BLaER1 (cell line): ENCODE results near the gene SKIL.
"Not testable (repeated sequence)": the region's sequence is repeated elsewhere in the genome, so short reads cannot be mapped to it uniquely, and the experiment has no call there.

Source experiments
- H3K27ac ChIP-seq: shearing (Covaris generic); formaldehyde crosslinking; 2 replicates; pipeline ENCODE4 v1.8.1; 2022
- H3K27me3 ChIP-seq: shearing (Covaris generic); formaldehyde crosslinking; 2 replicates; pipeline ENCODE4 v1.8.1; 2022
- H3K36me3 ChIP-seq: shearing (Covaris generic); formaldehyde crosslinking; 2 replicates; pipeline ENCODE4 v1.8.1; 2022
- H3K4me1 ChIP-seq: shearing (Covaris generic); formaldehyde crosslinking; 2 replicates; pipeline ENCODE4 v1.8.1; 2022
- H3K4me2 ChIP-seq: shearing (Covaris generic); formaldehyde crosslinking; 2 replicates; pipeline ENCODE4 v1.8.1; 2022
- H3K4me3 ChIP-seq: shearing (Covaris generic); formaldehyde crosslinking; 2 replicates; pipeline ENCODE4 v1.8.1; 2022
- H3K9ac ChIP-seq: shearing (Covaris generic); formaldehyde crosslinking; 2 replicates; pipeline ENCODE4 v1.8.1; 2022
- H3K9me3 ChIP-seq: shearing (Covaris generic); formaldehyde crosslinking; 2 replicates; pipeline ENCODE4 v1.8.1; 2022
- H4K20me1 ChIP-seq: shearing (Covaris generic); formaldehyde crosslinking; 2 replicates; pipeline ENCODE4 v1.8.1; 2022
- Cebpa-rat ChIP-seq: shearing (Covaris generic); IDR thresholded peaks from 2 replicates; pipeline ENCODE4 v1.8.1; 2022

SKIL gene

DNA sequence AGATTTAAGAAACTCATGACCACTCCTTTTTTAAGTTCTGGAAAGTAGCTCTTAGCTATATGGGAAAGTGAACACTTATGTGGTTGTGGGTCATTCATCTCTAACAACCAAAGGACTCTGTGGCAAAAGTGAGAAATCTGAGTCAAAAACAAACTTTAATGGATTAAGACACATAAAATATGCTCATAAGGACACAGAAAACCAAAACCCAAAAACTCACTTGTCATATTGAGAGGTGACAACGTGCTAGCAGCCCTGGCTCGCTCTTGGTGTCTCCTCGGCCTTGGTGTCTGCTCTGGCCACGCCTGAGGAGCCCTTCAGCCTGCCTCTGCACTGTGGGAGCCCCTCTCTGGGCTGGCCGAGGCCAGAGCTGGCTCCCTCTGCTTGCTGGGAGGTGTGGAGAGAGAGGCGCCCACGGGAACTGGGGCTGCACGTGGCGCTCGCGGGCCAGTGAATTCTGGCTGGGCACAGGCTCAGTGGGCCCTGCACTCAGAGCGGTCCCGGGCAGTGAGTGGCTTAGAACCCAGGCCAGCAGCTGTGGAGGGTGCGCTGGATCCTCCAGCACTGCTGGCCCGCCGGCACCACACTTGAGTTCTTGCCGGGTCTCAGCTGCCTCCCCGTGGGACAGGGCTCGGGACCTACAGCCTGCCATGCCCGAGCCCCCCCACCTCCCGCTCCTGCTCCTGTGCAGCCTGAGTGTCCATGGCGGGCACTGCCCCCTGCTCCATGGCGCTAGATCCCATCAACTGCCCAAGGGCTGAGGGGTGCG lies 30.3 kb upstream of the SKIL start:
- no peaks in the 10 kb centered on the region for H3K27me3 ChIP-seq
- H4K20me1 ChIP-seq: no peaks in the 10 kb centered on the region
- TF ChIP-seq Cebpa-rat: no peak
- H3K27ac ChIP-seq: no peak overlapping the region
- H3K4me3 ChIP-seq: no peak overlapping the region
- no peak overlapping the region for H3K4me2 ChIP-seq
- H3K4me1 ChIP-seq: peaks cover 6% of the 10 kb centered on the region; the same call in 1 of the 2 replicates
- H3K36me3 ChIP-seq: no peaks in the 10 kb centered on the region
- peaks cover 19% of the 10 kb centered on the region for H3K9me3 ChIP-seq
- H3K9ac ChIP-seq: no peak overlapping the region

DNA sequence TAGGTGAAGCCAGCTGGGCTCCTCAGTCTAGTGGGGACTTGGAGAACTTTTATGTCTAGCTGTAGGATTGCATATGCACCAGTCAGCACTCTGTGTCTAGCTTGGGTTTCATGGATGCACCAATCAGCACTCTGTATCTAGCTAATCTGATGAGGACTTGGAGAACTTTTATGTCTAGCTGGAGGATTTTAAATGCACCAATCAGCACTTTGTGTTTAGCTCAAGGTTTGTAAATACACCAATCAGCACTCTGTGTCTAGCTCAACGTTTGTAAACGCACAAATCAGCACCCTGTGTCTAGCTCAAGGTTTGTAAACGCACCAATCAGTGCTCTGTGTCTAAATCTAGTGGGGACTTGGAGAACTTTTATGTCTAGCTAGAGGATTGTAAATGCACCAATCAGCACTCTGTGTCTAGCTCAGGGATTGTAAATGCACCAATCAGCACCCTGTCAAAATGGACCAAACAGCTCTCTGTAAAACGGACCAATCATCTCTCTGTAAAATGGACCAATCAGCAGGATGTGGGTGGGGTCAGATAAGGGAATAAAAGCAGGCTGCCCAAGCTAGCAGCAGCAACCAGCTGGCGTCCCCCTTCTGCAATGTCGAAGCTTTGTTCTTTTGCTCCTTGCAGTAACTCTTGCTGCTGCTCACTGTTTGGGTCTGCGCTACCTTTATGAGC lies 29.5 kb upstream of the SKIL start:
- not testable (repeated sequence) for H3K4me2 ChIP-seq, H3K27me3 ChIP-seq, H3K9ac ChIP-seq, H3K4me3 ChIP-seq, H3K36me3 ChIP-seq, H3K4me1 ChIP-seq, H4K20me1 ChIP-seq, H3K27ac ChIP-seq
- H3K9me3 ChIP-seq: peaks cover 19% of the 10 kb centered on the region

DNA sequence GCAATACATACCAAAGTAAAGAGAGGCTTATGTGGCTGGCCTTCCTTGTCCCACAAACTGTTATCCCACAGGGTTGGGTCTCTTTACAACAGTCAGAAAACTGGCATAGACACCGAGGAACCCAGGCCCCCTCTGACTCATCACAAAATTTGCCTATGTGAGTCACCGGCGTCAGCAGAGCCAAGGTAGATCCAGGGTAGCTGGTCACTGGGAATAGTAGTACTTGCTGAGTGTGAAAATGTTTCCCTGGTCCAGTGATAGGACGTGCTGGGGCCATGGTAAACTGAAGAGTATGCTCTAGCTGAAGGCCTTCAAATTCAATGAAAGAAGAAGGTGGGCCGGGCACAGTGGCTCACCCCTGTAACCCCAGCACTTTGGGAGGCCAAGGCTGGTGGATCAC lies 27.1 kb upstream of the SKIL start:
- Histone ChIP-seq H4K20me1 (no peaks in the 10 kb centered on the region), H3K27me3 (no peaks in the 10 kb centered on the region), H3K4me3 (no peak overlapping the region), H3K9ac (no peak overlapping the region), H3K27ac (no peak overlapping the region), H3K9me3 (peaks cover 22% of the 10 kb centered on the region), H3K36me3 (no peaks in the 10 kb centered on the region), H3K4me2 (no peak overlapping the region), H3K4me1 (peaks cover 6% of the 10 kb centered on the region; the same call in 1 of the 2 replicates)
- no peak for TF ChIP-seq Cebpa-rat

DNA sequence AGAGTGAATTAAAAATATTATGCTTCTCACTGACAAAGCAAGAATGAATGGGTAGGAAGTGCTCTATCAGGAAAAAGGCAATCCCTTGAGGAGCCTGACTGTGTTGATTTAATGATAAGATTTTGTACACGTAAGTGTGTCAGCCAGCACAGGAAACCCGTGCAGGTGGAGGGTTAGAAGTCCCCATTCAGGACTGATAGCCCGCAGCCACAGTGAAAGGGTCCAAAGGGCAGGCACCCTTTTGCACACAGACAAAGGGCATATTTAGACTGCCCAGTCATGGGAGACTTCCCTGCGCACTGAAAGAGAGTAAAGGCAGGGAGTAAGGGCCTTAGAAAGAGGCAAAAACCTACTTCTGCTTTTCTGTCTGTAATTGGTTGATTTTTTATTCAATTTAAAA lies 26.4 kb upstream of the SKIL start:
- Histone ChIP-seq H3K9ac (no peak overlapping the region), H3K4me1 (peaks cover 6% of the 10 kb centered on the region; the same call in 1 of the 2 replicates), H4K20me1 (no peaks in the 10 kb centered on the region), H3K27me3 (no peaks in the 10 kb centered on the region), H3K4me3 (no peak overlapping the region), H3K4me2 (no peak overlapping the region), H3K27ac (no peak overlapping the region), H3K36me3 (no peaks in the 10 kb centered on the region), H3K9me3 (peaks cover 22% of the 10 kb centered on the region)
- no peak for TF ChIP-seq Cebpa-rat

DNA sequence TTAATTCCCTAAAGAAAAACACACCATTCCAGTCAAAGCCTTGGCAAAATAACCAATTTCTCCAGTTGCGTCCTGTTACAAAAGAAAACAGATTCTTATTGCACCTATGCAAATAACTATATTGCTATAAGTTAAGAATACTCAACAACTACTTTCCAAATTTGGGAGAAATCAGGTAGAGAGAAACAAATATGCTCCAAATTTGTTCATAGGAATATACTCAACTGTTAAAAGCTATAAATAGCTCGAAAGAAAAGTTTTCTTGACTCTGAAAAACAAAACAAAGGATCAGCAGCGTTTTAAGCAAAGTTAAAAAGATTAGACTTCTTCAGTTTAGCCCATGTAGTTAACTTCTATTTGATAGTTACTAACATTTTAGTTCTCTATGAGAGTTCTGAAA lies 20.1 kb upstream of the SKIL start:
- H3K9me3 ChIP-seq: peaks cover 58% of the 10 kb centered on the region
- H3K36me3 ChIP-seq: no peaks in the 10 kb centered on the region
- TF ChIP-seq Cebpa-rat: no peak
- H3K4me2 ChIP-seq: no peak overlapping the region
- H3K27ac ChIP-seq: no peak overlapping the region
- H3K4me3 ChIP-seq: no peak overlapping the region
- no peak overlapping the region for H3K9ac ChIP-seq
- no peaks in the 10 kb centered on the region for H4K20me1 ChIP-seq
- H3K27me3 ChIP-seq: no peaks in the 10 kb centered on the region
- H3K4me1 ChIP-seq: no peaks in the 10 kb centered on the region

DNA sequence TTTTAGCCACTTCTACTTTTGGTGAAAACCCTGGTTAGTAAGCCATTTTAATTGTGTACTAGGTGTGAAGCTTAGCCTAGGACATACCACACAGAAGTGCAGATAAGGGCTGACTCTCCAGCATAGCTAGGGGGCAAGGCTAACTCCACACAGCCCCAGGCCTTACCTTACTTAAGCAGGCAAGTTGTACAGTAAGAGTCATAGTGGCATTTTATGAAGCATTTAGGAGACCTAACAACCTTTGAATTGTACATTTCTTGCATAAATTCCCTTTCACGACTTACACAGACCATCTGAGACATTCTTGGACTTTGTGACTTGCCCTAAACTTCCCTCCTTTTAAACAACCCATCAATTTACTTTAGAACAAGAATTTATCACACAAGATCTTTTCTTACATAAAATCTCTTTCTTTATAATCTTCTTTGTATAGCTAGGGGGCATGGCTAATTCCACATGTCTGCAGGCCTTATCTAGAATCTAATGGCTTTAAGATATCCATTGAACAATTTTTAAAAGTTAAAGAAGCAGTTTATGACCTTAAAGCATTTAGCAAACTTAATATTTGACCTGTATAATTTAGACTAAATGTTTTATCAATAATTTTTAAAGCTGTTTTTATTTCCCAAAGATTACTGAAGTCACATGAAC lies 18.7 kb upstream of the SKIL start:
- Histone ChIP-seq H3K4me3 (no peak overlapping the region), H3K27me3 (no peaks in the 10 kb centered on the region), H3K36me3 (no peaks in the 10 kb centered on the region), H3K9me3 (peaks cover 65% of the 10 kb centered on the region), H4K20me1 (no peaks in the 10 kb centered on the region), H3K9ac (no peak overlapping the region), H3K27ac (no peak overlapping the region), H3K4me2 (no peak overlapping the region), H3K4me1 (no peaks in the 10 kb centered on the region)
- no peak for TF ChIP-seq Cebpa-rat

DNA sequence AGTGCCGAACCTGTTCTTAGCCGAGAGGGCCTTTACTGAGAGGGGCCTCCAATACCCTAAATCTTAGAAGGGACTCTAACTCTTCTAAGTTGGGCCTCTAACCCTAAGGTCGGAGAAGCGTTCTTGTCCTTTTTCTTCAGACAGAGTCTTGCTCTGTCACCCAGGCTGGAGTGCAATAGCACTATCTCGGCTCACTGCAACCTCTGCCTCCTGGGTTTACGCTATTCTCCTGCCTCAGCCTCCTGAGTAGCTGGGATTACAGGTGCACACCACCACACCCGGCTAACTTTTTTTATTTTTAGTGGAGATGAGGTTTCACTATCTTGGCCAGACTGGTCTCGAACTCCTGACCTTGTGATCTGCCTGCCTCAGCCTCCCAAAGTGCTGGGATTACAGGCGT lies 15.2 kb upstream of the SKIL start:
- not testable (repeated sequence) for H3K4me2 ChIP-seq, H3K36me3 ChIP-seq, H3K4me1 ChIP-seq, H4K20me1 ChIP-seq, H3K9ac ChIP-seq, H3K27me3 ChIP-seq, H3K4me3 ChIP-seq, H3K27ac ChIP-seq
- peaks cover 56% of the 10 kb centered on the region for H3K9me3 ChIP-seq

DNA sequence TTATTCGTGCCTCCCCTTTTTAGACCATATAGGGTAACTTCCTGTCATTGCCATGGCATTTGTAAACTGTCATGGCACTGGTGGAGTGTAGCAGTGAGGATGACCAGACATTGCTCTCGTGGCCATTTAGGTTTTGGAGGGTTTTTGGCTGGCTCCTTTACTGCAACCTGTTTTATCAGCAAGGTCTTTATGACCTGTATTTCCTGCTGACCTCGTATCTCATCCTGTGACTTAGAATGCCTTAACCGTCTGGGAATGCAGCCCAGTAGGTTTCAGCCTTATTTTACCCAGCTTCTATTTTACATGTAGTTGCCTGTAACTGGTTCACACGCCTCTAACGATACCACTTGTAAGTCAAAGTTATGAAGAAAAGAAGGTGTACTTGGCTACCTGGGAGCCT lies 13.7 kb upstream of the SKIL start:
- H4K20me1 ChIP-seq, H3K9ac ChIP-seq: not testable (repeated sequence)

DNA sequence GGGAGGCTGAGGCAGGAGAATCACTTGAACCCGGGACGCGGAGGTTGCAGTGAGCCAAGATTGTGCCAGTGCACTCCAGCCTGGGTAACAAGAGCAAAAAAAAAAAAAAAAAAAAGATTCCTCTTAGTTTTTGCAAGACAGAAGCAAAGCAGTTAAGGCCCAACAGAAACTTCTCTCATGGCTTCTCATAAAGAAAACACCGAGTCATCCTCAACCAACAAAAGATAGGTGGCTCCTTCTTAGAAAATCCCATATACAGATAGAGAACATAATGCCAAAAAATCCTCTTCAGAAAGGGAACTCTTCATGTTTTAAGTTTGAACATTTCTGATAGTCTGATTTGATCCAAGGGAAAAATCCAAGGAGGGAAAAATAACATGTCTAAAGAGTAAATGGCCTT lies 12.5 kb upstream of the SKIL start:
- H3K36me3 ChIP-seq: no peaks in the 10 kb centered on the region
- H3K4me3 ChIP-seq: no peak overlapping the region
- H3K27me3 ChIP-seq: no peaks in the 10 kb centered on the region
- no peaks in the 10 kb centered on the region for H4K20me1 ChIP-seq
- H3K27ac ChIP-seq: no peak overlapping the region
- no peak overlapping the region for H3K9ac ChIP-seq
- peaks cover 19% of the 10 kb centered on the region for H3K4me1 ChIP-seq
- H3K9me3 ChIP-seq: peaks cover 29% of the 10 kb centered on the region
- no peak for TF ChIP-seq Cebpa-rat
- H3K4me2 ChIP-seq: no peak overlapping the region

More for the DNA sequence above, 13.7 kb upstream of the SKIL start:
- H3K27ac ChIP-seq, H3K4me1 ChIP-seq, H3K36me3 ChIP-seq, H3K4me3 ChIP-seq, H3K27me3 ChIP-seq, H3K4me2 ChIP-seq: not testable (repeated sequence)
- H3K9me3 ChIP-seq: peaks cover 41% of the 10 kb centered on the region
